Measurements from ENCODE around the gene ATP13A3.

The ATP13A3 gene

GRCh38 chr3:194396539-194396858, 90.3 kb downstream of the ATP13A3 start:
- no peak for DNase-seq (ENCODE audit: low read depth in 2 of 3, low spot score in 2 of 3)

GRCh38 chr3:194395778-194396538, 90.8 kb downstream of the ATP13A3 start:
- peak in 1 of 3 experiments; percentile 36 for DNase-seq (ENCODE audit: low read depth in 2 of 3, low spot score in 2 of 3)

- DNase-seq (ENCODE audit: low read depth in 2 of 3, low spot score in 2 of 3), result no peak
These were observed 91.6 kb downstream of the ATP13A3 start for GRCh38 chr3:194395212-194395611.

GRCh38 chr3:194392576-194392975, 94.2 kb downstream of the ATP13A3 start:
- no peak for DNase-seq (ENCODE audit: low read depth in 2 of 3, low spot score in 2 of 3)

- DNase-seq (ENCODE audit: low read depth in 2 of 3, low spot score in 2 of 3), result no peak
These were observed 96.0 kb downstream of the ATP13A3 start for GRCh38 chr3:194390835-194391234.

GRCh38 chr3:194389269-194389668, 97.5 kb downstream of the ATP13A3 start:
- no peak for DNase-seq (ENCODE audit: low read depth in 2 of 3, low spot score in 2 of 3)

- no peak for DNase-seq (ENCODE audit: low read depth in 2 of 3, low spot score in 2 of 3)
These were observed 98.8 kb downstream of the ATP13A3 start for GRCh38 chr3:194387926-194388418.

GRCh38 chr3:194387276-194387675, 99.5 kb downstream of the ATP13A3 start:
- no peak for DNase-seq (ENCODE audit: low read depth in 2 of 3, low spot score in 2 of 3)

- no peak for DNase-seq (ENCODE audit: low read depth in 2 of 3, low spot score in 2 of 3)
These were observed 100.2 kb downstream of the ATP13A3 start for GRCh38 chr3:194386648-194387047.

GRCh38 chr3:194386066-194386465, 100.7 kb downstream of the ATP13A3 start:
- DNase-seq (ENCODE audit: low read depth in 2 of 3, low spot score in 2 of 3), result no peak

GRCh38 chr3:194384569-194385001, 102.2 kb downstream of the ATP13A3 start:
- DNase-seq (ENCODE audit: low read depth in 2 of 3, low spot score in 2 of 3), result no peak

GRCh38 chr3:194384156-194384555, 102.6 kb downstream of the ATP13A3 start:
- no peak for DNase-seq (ENCODE audit: low read depth in 2 of 3, low spot score in 2 of 3)

GRCh38 chr3:194383276-194383940, 103.4 kb downstream of the ATP13A3 start:
- DNase-seq (ENCODE audit: low read depth in 2 of 3, low spot score in 2 of 3), result no peak

- DNase-seq (ENCODE audit: low read depth in 2 of 3, low spot score in 2 of 3), result no peak
These were observed 103.9 kb downstream of the ATP13A3 start for GRCh38 chr3:194382892-194383223.

- no peak for DNase-seq (ENCODE audit: low read depth in 2 of 3, low spot score in 2 of 3)
These were observed 104.5 kb downstream of the ATP13A3 start for GRCh38 chr3:194382196-194382891.

- no peak for DNase-seq (ENCODE audit: low read depth in 2 of 3, low spot score in 2 of 3)
These were observed 105.3 kb downstream of the ATP13A3 start for GRCh38 chr3:194381460-194381875.

GRCh38 chr3:194380326-194380725, 106.5 kb downstream of the ATP13A3 start:
- DNase-seq (ENCODE audit: low read depth in 2 of 3, low spot score in 2 of 3), result no peak

- DNase-seq (ENCODE audit: low read depth in 2 of 3, low spot score in 2 of 3), result no peak
These were observed 107.2 kb downstream of the ATP13A3 start for GRCh38 chr3:194379651-194380050.

- DNase-seq (ENCODE audit: low read depth in 2 of 3, low spot score in 2 of 3), result no peak
These were observed 107.6 kb downstream of the ATP13A3 start for GRCh38 chr3:194379231-194379630.

- DNase-seq (ENCODE audit: low read depth in 2 of 3, low spot score in 2 of 3), result no peak
These were observed 109.1 kb downstream of the ATP13A3 start for GRCh38 chr3:194377708-194378107.

- DNase-seq (ENCODE audit: low read depth in 2 of 3, low spot score in 2 of 3), result no peak
These were observed 110.6 kb downstream of the ATP13A3 start for GRCh38 chr3:194376241-194376560.

Measured in activated CD8-positive, alpha-beta memory T cell treated with anti-CD3 and anti-CD28 coated beads for 48 hours (primary cell).